ENCODE data around the gene ITPKB.

DNA sequence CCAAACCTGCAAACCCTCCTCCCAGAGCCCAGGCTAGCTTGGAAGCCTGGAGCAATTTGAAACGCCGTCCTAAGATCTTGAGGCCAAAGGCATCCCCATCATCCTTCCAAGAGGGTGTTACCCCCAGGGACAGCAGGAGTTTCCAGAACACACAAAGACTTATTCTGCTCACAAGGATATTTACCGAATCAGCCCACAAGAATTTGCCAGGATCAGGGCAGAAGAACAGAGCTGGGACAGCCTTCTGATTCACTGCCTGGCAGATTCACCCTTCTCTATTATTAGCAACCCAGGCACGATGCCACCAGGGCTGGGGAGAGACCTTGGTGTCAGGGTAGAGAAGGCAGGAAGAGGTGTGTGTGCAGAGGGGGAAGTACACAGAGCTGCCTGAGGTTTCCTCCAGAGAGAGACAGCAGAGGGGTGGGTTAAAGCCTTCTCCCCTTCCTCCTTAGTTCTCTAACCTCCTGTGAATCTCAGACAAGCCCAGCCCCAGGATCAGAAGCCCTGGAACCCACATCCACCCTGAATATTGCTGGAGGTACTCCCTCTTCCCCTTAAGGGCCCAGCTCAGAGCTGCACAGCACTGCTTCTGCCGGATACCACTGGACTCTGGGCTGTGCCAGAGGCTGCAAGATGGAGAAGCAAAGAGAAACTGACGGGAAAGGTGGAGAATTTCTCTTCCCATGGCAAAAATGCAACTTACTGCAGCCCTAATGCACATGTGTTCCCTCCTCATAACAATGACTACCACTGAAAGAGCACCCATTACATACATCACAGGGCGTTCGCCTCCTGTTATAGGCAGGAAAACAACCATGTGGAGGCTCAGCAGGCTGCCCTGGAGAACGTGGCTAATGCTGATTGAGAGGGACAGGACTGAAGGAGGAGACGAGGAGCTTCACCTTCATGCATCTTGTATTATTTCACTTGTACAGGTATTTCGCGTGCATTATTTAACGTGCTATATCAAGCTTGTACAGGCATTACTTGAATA lies 61.8 kb downstream of the ITPKB start:
- TF ChIP-seq CTCF (IDR thresholded peaks at IDR 0.05) (no peak), POLR2A (IDR thresholded peaks at IDR 0.05) (peak in 1 of 2 donors; percentile 20)

Data from heart left ventricle (tissue), 13 donors.